Gastroesophageal sphincter (tissue), 2 donors: ENCODE results near the gene NBEA.

ENCODE experiments used
- EP300 ChIP-seq: sonication (generic); formaldehyde crosslinking; IDR thresholded peaks from one replicate; pipeline ENCODE4 v1.6.1; 2017; ENCODE audit warnings: antibody characterized with exemption, mild to moderate bottlenecking
- POLR2A ChIP-seq, 2 donors: fragments of 450-650 bp; IDR thresholded peaks; one replicate each; pipeline ENCODE4 v1.6.1; 2017; ENCODE audit warnings: antibody characterized with exemption in 2 of 2, mild to moderate bottlenecking in 2 of 2, moderate library complexity in 1 of 2

DNA sequence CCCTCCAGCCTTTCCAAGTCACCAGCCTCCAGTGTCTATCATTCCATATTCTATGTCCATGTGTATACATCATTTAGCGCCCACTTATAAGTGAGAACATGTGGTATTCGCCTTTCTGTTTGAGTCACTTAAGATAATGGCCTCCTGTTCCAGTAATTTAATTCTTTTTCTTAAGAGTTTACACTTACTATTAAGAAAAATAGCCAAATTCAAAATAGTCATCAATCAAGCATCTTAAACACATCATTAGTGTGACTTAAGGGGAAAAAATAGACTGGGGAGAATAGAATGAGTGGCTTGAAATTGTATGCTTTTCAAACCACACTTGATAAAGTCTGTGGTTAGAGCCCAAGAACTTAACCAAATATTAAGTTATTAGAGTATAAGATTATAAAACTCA is 286.5 kb downstream of the NBEA start:
- TF ChIP-seq POLR2A (IDR thresholded peaks at IDR 0.05) (no peak), EP300 (no peak)
